BJ (cell line): ENCODE measurements around the gene GOLGA6L7. TPM values are rescaled to one million over a fixed set of nuclear protein-coding genes. Genes with fewer than 3 reads are reported as not detected.
"Not testable (repeated sequence)": the region's sequence is repeated elsewhere in the genome, so short reads cannot be mapped to it uniquely, and the experiment has no call there.

Source experiments
- CTCF ChIA-PET: fragments of 350-600 bp; formaldehyde crosslinking; extraction: SDS; loops from one replicate; lab custom pipeline; 2021; ENCODE audit warnings: antibody characterized with exemption, inconsistent platforms; lab: Yijun Ruan, JAX
- POLR2A ChIA-PET: fragments of 300-600 bp; sonication (Branson Sonifier 250); formaldehyde crosslinking; extraction: SDS; loops from one replicate; lab custom pipeline; 2021; ENCODE audit warnings: antibody characterized with exemption; lab: Charles Lee
- DNase-seq: peaks from one replicate; pipeline ENCODE4 v3.0.0-alpha.2; 2011; ENCODE audit warnings: low read depth
- H3K27me3 ChIP-seq: 2 replicates; pipeline ENCODE4 v1.6.0; 2011; ENCODE audit warnings: low read length; ENCODE audit not compliant: control insufficient read depth, insufficient read depth
- H3K36me3 ChIP-seq: 2 replicates; pipeline ENCODE4 v1.5.1; 2011; ENCODE audit warnings: low read length; ENCODE audit not compliant: control insufficient read depth, insufficient read depth
- H3K4me3 ChIP-seq: 2 replicates; pipeline ENCODE4 v1.5.1; 2011; ENCODE audit warnings: low read depth, mild to moderate bottlenecking, control low read depth, low read length
- polyA plus RNA-seq: library from polyadenylated mRNA; depleted of rRNA; stranded (reverse); fragments of >200 nt; gene quantifications from 2 replicates; pipeline ENCODE4 v1.2.3, GENCODE V29; 2011

Gene GOLGA6L7
- polyA plus RNA-seq, 1 experiment, result not detected

- H3K36me3 ChIP-seq, CTCF ChIA-PET, DNase-seq, H3K4me3 ChIP-seq, POLR2A ChIA-PET, H3K27me3 ChIP-seq: not testable (repeated sequence)
Measured at GRCh38 chr15:28844147-28844546, 4.3 kb downstream of the GOLGA6L7 start.

GRCh38 chr15:28843520-28843919 is 4.9 kb downstream of the GOLGA6L7 start:
- CTCF ChIA-PET, H3K27me3 ChIP-seq, H3K36me3 ChIP-seq, POLR2A ChIA-PET, H3K4me3 ChIP-seq, DNase-seq: not testable (repeated sequence)

GRCh38 chr15:28842210-28842609 is 6.2 kb downstream of the GOLGA6L7 start:
- POLR2A ChIA-PET, result not testable (repeated sequence)

GRCh38 chr15:28840285-28840684 is 8.2 kb downstream of the GOLGA6L7 start:
- H3K27me3 ChIP-seq, H3K36me3 ChIP-seq, DNase-seq, CTCF ChIA-PET, POLR2A ChIA-PET, H3K4me3 ChIP-seq: not testable (repeated sequence)

More at GRCh38 chr15:28842210-28842609, 6.2 kb downstream of the GOLGA6L7 start:
- H3K4me3 ChIP-seq, CTCF ChIA-PET, H3K36me3 ChIP-seq, DNase-seq, H3K27me3 ChIP-seq: not testable (repeated sequence)

GRCh38 chr15:28834957-28835585 is 13.4 kb downstream of the GOLGA6L7 start:
- H3K27me3 ChIP-seq, CTCF ChIA-PET, DNase-seq, H3K36me3 ChIP-seq, H3K4me3 ChIP-seq, POLR2A ChIA-PET: not testable (repeated sequence)

GRCh38 chr15:28831897-28832587 is 16.4 kb downstream of the GOLGA6L7 start:
- CTCF ChIA-PET, H3K27me3 ChIP-seq, POLR2A ChIA-PET, H3K36me3 ChIP-seq: not testable (repeated sequence)
- peak overlapping the region; percentile 33 for H3K4me3 ChIP-seq
- peak; percentile 13 for DNase-seq

- H3K36me3 ChIP-seq, H3K27me3 ChIP-seq, H3K4me3 ChIP-seq, CTCF ChIA-PET, POLR2A ChIA-PET, DNase-seq: not testable (repeated sequence)
Measured at GRCh38 chr15:28821420-28821819, 27.0 kb downstream of the GOLGA6L7 start.

- POLR2A ChIA-PET, H3K4me3 ChIP-seq, DNase-seq, H3K36me3 ChIP-seq, H3K27me3 ChIP-seq, CTCF ChIA-PET: not testable (repeated sequence)
Measured at GRCh38 chr15:28819930-28820295, 28.5 kb downstream of the GOLGA6L7 start.

GRCh38 chr15:28819019-28819929 is 29.2 kb downstream of the GOLGA6L7 start:
- H3K4me3 ChIP-seq, CTCF ChIA-PET, H3K36me3 ChIP-seq, H3K27me3 ChIP-seq, POLR2A ChIA-PET, DNase-seq: not testable (repeated sequence)

- CTCF ChIA-PET, POLR2A ChIA-PET, H3K4me3 ChIP-seq, H3K36me3 ChIP-seq, H3K27me3 ChIP-seq, DNase-seq: not testable (repeated sequence)
Measured at GRCh38 chr15:28818168-28818567, 30.3 kb downstream of the GOLGA6L7 start.

- H3K36me3 ChIP-seq, CTCF ChIA-PET, POLR2A ChIA-PET, H3K27me3 ChIP-seq, H3K4me3 ChIP-seq, DNase-seq: not testable (repeated sequence)
Measured at GRCh38 chr15:28814059-28814458, 34.4 kb downstream of the GOLGA6L7 start.

GRCh38 chr15:28813392-28813791 is 35.1 kb downstream of the GOLGA6L7 start:
- DNase-seq, CTCF ChIA-PET, H3K4me3 ChIP-seq, POLR2A ChIA-PET, H3K27me3 ChIP-seq, H3K36me3 ChIP-seq: not testable (repeated sequence)
